Thoracic aorta (tissue), 2 donors: Measurements from ENCODE around the gene CCL2. TPM values are rescaled to one million over a fixed set of nuclear protein-coding genes. Genes with fewer than 3 reads are reported as not detected.

Source experiments
- ATAC-seq: fragments of 150-250 bp; one replicate; pipeline ENCODE4 v1.8.0; 2017; ENCODE audit warnings: low read depth; ENCODE audit not compliant: insufficient number of reproducible peaks, low FRiP score
- DNase-seq: peaks from one replicate; pipeline ENCODE4 v3.0.0-alpha.2; 2020; ENCODE audit warnings: low spot score
- H3K27ac ChIP-seq, 2 donors: fragments of 200-600 bp; sonication (generic); 1 replicate in 1 of 2; 2 replicates in 1 of 2; pipeline ENCODE4 v1.5.1; 2016; ENCODE audit warnings: mild to moderate bottlenecking in 2 of 2, moderate library complexity in 2 of 2
- H3K27me3 ChIP-seq: fragments of 200-600 bp; sonication (generic); replicated peaks from 2 replicates; pipeline ENCODE4 v1.6.0; 2016; ENCODE audit warnings: mild to moderate bottlenecking; ENCODE audit not compliant: insufficient read depth
- H3K36me3 ChIP-seq: fragments of 200-600 bp; sonication (generic); one replicate; pipeline ENCODE4 v1.5.1; 2016
- H3K4me1 ChIP-seq, 2 donors: fragments of 200-600 bp; sonication (generic); 1 replicate in 1 of 2; 2 replicates in 1 of 2; pipeline versions ENCODE4 v1.5.1 to v1.6.0; 2016; ENCODE audit warnings: low read depth in 2 of 2, mild to moderate bottlenecking in 1 of 2; ENCODE audit not compliant: control insufficient read depth in 1 of 2
- H3K4me3 ChIP-seq: fragments of 200-600 bp; sonication (generic); 2 replicates; pipeline ENCODE4 v1.5.1; 2016; ENCODE audit warnings: mild to moderate bottlenecking
- H3K9me3 ChIP-seq: fragments of 200-600 bp; sonication (generic); 2 replicates; pipeline ENCODE4 v1.5.1; 2016
- total RNA-seq, 2 donors: library from RNA; depleted of rRNA; stranded (reverse); fragments of >200 nt; gene quantifications; one replicate each; pipeline versions ENCODE4 v1.1.0 to v1.2.3, GENCODE V29; 2016
- TF ChIP-seq, protein P1 (sequence below): fragments of 200-600 bp; sonication (generic); IDR thresholded peaks from one replicate; pipeline ENCODE4 v1.5.1; 2019; ENCODE audit warnings: antibody characterized with exemption

CCL2 gene
- total RNA-seq, 2 donors from 2014 or later = 324 to 448 TPM

GRCh38 chr17:34246881-34247280, 8.2 kb upstream of the CCL2 start:
- TF ChIP-seq, protein P1, sequence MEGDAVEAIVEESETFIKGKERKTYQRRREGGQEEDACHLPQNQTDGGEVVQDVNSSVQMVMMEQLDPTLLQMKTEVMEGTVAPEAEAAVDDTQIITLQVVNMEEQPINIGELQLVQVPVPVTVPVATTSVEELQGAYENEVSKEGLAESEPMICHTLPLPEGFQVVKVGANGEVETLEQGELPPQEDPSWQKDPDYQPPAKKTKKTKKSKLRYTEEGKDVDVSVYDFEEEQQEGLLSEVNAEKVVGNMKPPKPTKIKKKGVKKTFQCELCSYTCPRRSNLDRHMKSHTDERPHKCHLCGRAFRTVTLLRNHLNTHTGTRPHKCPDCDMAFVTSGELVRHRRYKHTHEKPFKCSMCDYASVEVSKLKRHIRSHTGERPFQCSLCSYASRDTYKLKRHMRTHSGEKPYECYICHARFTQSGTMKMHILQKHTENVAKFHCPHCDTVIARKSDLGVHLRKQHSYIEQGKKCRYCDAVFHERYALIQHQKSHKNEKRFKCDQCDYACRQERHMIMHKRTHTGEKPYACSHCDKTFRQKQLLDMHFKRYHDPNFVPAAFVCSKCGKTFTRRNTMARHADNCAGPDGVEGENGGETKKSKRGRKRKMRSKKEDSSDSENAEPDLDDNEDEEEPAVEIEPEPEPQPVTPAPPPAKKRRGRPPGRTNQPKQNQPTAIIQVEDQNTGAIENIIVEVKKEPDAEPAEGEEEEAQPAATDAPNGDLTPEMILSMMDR = no peak
- peak overlapping the region in 1 of 2 donors; percentile 84 for H3K27ac ChIP-seq
- no peaks in the 10 kb centered on the region for H3K9me3 ChIP-seq
- H3K4me1 ChIP-seq = peaks cover 59 to 61% of the 10 kb centered on the region in 2 donors
- H3K4me3 ChIP-seq = no peak overlapping the region
- no peaks in the 10 kb centered on the region for H3K27me3 ChIP-seq
- ATAC-seq (no peak), DNase-seq (no peak)
- no peaks in the 10 kb centered on the region for H3K36me3 ChIP-seq

DNA sequence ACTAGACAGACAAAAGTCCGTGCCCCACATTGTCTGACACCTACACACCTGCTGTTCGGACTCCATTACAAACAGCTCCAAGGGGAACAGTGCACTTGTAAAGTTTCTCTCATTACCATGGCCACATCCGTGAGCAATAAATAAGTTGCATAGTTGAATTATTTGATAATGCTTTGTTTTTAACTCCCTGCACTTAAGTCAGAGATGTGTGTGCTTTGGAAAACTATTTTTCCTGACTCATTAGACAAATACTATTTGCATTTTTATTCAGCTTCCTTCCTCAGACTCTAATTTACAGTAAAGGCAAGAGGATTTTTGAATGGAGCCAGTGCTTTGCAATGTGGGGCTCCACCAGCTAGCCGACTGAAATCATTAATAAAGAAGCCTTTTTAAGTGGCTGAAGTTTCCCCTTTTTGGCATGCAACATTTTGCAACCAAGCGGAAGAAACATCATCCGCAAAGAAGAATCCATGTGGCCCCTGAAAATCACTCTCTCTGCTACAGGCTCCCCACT, 6.5 kb upstream of the CCL2 start:
- Histone ChIP-seq H3K9me3 (no peaks in the 10 kb centered on the region), H3K4me1 (peaks cover 68 to 78% of the 10 kb centered on the region in 2 donors), H3K27ac (peak overlapping the region; percentile 84 to 87), H3K27me3 (no peaks in the 10 kb centered on the region), H3K4me3 (peak overlapping the region; percentile 40), H3K36me3 (no peaks in the 10 kb centered on the region)
- DNase-seq (no peak), ATAC-seq (peak; percentile 67)
- TF ChIP-seq, protein P1 = no peak

GRCh38 chr17:34249061-34249460, 6.0 kb upstream of the CCL2 start:
- DNase-seq (no peak), ATAC-seq (no peak)
- Histone ChIP-seq H3K4me1 (peaks cover 69 to 82% of the 10 kb centered on the region in 2 donors), H3K9me3 (no peaks in the 10 kb centered on the region), H3K4me3 (peak overlapping the region; percentile 40), H3K36me3 (no peaks in the 10 kb centered on the region), H3K27me3 (no peaks in the 10 kb centered on the region), H3K27ac (peak overlapping the region; percentile 84 to 87)
- TF ChIP-seq, protein P1 = no peak

- H3K4me3 ChIP-seq = no peak overlapping the region
- H3K27me3 ChIP-seq = no peaks in the 10 kb centered on the region
- H3K9me3 ChIP-seq = no peaks in the 10 kb centered on the region
- H3K27ac ChIP-seq = peak overlapping the region; percentile 84 to 87
- H3K4me1 ChIP-seq = peaks cover 72 to 86% of the 10 kb centered on the region in 2 donors
- TF ChIP-seq, protein P1 = no peak
- no peak for DNase-seq
- no peak for ATAC-seq
- no peaks in the 10 kb centered on the region for H3K36me3 ChIP-seq
These were observed 5.6 kb upstream of the CCL2 start for GRCh38 chr17:34249478-34249877.

DNA sequence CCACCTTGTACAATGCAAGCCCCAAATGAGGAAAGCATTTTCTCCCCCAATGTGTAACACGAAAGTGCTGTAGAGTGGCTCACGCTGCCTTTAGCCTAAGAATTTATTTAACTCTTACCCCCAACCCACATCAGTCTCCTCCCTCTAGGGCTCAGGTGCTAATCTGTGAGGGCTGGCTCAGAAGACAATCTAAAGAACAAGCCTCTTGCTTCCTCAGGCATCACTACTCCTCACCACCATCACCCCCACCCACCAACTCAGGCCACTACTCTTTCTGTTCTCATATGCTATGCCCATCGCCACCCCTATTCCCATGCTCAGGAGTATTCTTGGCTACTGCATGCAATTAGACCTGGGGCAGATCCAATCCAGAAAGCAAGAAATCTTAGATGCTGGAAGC, 3.9 kb upstream of the CCL2 start:
- H3K4me3 ChIP-seq = no peak overlapping the region
- no peaks in the 10 kb centered on the region for H3K27me3 ChIP-seq
- peaks cover 75 to 94% of the 10 kb centered on the region in 2 donors for H3K4me1 ChIP-seq
- TF ChIP-seq, protein P1 = no peak
- H3K27ac ChIP-seq = peak overlapping the region; percentile 75 to 84
- DNase-seq = no peak
- no peaks in the 10 kb centered on the region for H3K36me3 ChIP-seq
- H3K9me3 ChIP-seq = no peaks in the 10 kb centered on the region
- no peak for ATAC-seq
